ENCODE results near the gene FGD4. TPM values are rescaled to one million over a fixed set of nuclear protein-coding genes. Genes with fewer than 3 reads are reported as not detected.
A peak's percentile ranks its signal among the peaks of the same experiment; 100 is the strongest.

Gene FGD4
- total and polyA plus RNA-seq, 7 donors = 7.8 to 19.1 (median 11.3) TPM

GRCh38 chr12:32365473-32366064, 33.8 kb upstream of the FGD4 start:
- no peaks in the 10 kb centered on the region for H3K9me3 ChIP-seq
- intact Hi-C loops (cut with DNase I) = loop anchor here (10.0 kb wide), 1 partner anchor 309 kb away; the partner anchor contains the start of gene DNM1L

GRCh38 chr12:32366714-32367113, 32.6 kb upstream of the FGD4 start:
- Histone ChIP-seq H3K27ac (no peak overlapping the region), H3K27me3 (no peaks in the 10 kb centered on the region), H3K36me3 (no peaks in the 10 kb centered on the region), H3K4me3 (no peak overlapping the region), H3K4me1 (no peaks in the 10 kb centered on the region), H3K9me3 (no peaks in the 10 kb centered on the region)
- TF ChIP-seq POLR2A (IDR thresholded peaks at IDR 0.05) = no peak
- no peak for TF ChIP-seq CTCF (IDR thresholded peaks at IDR 0.05)
- TF ChIP-seq EP300 (IDR thresholded peaks at IDR 0.05) = no peak
- TF ChIP-seq POLR2AphosphoS5 (IDR thresholded peaks at IDR 0.05) = no peak
- no peak for DNase-seq
- intact Hi-C loops (cut with DNase I) = loop anchor here (10.0 kb wide), 1 partner anchor 308 kb away; the partner anchor contains the start of gene DNM1L
- WGBS, 2 donors = 23 to 64% methylated on average over 1 of the region's 1 CpG

More at GRCh38 chr12:32365473-32366064, 33.8 kb upstream of the FGD4 start:
- H3K27ac ChIP-seq = no peak overlapping the region
- TF ChIP-seq CTCF (IDR thresholded peaks at IDR 0.05) (peak in 3 of 4 experiments; percentile 50 to 63 (median 61)), EP300 (IDR thresholded peaks at IDR 0.05) (no peak), POLR2A (IDR thresholded peaks at IDR 0.05) (no peak)
- DNase-seq = no peak
- H3K4me1 ChIP-seq = no peaks in the 10 kb centered on the region
- 43 to 56% methylated on average over 5 of the region's 5 CpGs for whole genome bisulfite sequencing, 2 donors
- H3K27me3 ChIP-seq = no peaks in the 10 kb centered on the region
- no peak overlapping the region for H3K4me3 ChIP-seq
- H3K36me3 ChIP-seq = no peaks in the 10 kb centered on the region

- TF ChIP-seq POLR2A (IDR thresholded peaks at IDR 0.05) (no peak), CTCF (IDR thresholded peaks at IDR 0.05) (no peak), POLR2AphosphoS5 (IDR thresholded peaks at IDR 0.05) (no peak), EP300 (IDR thresholded peaks at IDR 0.05) (no peak)
- Histone ChIP-seq H3K27me3 (no peaks in the 10 kb centered on the region), H3K27ac (no peak overlapping the region), H3K36me3 (no peaks in the 10 kb centered on the region), H3K9me3 (no peaks in the 10 kb centered on the region), H3K4me1 (no peaks in the 10 kb centered on the region), H3K4me3 (no peak overlapping the region)
- intact Hi-C loops (cut with DNase I) = loop anchor here (10.0 kb wide), 1 partner anchor 307 kb away; the partner anchor contains the start of gene DNM1L
- DNase-seq = no peak
- WGBS, 2 donors = 92 to 95% methylated on average over 4 of the region's 4 CpGs
Measured at GRCh38 chr12:32367381-32367780, 32.0 kb upstream of the FGD4 start.

- no peak for DNase-seq
- Histone ChIP-seq H3K9me3 (no peaks in the 10 kb centered on the region), H3K4me3 (no peak overlapping the region), H3K27ac (no peak overlapping the region), H3K27me3 (no peaks in the 10 kb centered on the region), H3K36me3 (no peaks in the 10 kb centered on the region), H3K4me1 (no peaks in the 10 kb centered on the region)
- WGBS, 2 donors = 44 to 46% methylated on average over 4 of the region's 4 CpGs
- no peak for TF ChIP-seq POLR2AphosphoS5 (IDR thresholded peaks at IDR 0.05)
- no peak for TF ChIP-seq EP300 (IDR thresholded peaks at IDR 0.05)
- no peak for TF ChIP-seq POLR2A (IDR thresholded peaks at IDR 0.05)
- TF ChIP-seq CTCF (IDR thresholded peaks at IDR 0.05) = no peak
- intact Hi-C loops (cut with DNase I) = loop anchor here (10.0 kb wide), 1 partner anchor 306 kb away; the partner anchor contains the start of gene DNM1L
Measured at GRCh38 chr12:32369202-32369601, 30.2 kb upstream of the FGD4 start.
